Measurements from ENCODE around the gene NDNF. TPM values are rescaled to one million over a fixed set of nuclear protein-coding genes. Genes with fewer than 3 reads are reported as not detected.

Gene NDNF
- total and polyA plus RNA-seq, 4 donors = 0.08 to 3.7 (median 3.5) TPM; not detected in 1

DNA sequence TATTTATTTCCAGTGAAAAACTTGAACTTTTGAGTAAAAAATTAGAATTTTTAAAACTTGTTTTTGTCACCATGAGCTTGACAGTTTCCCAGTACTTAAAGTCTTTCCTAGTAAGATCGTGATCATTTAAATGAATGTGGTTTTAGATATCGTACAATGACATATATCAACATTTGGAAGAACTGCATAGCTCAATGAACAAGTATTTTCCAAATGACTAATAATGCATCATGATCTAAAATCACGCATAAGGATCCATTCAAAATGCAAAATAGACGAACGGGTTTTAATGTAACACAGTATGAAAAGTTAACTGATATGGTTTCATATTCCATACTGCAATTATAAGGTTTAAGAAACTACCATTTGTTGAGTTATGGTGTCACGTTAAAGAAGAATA, 4.1 kb upstream of the NDNF start:
- no peaks in the 10 kb centered on the region for H3K36me3 ChIP-seq (ENCODE audit: control insufficient read depth in 1 of 2, insufficient read depth in 2 of 2, low read length in 1 of 2)
- intact Hi-C loops (cut with DNase I) = no loop called here
- peaks cover 2% of the 10 kb centered on the region for H3K9me3 ChIP-seq (ENCODE audit: control insufficient read depth, low read length)
- no peaks in the 10 kb centered on the region for H3K4me1 ChIP-seq (ENCODE audit: control insufficient read depth in 1 of 2, insufficient read depth in 2 of 2, low read length in 2 of 2)
- no peak overlapping the region for H3K27ac ChIP-seq (ENCODE audit: low read depth in 1 of 2, low read length in 2 of 2)
- no peak overlapping the region for H3K4me3 ChIP-seq (ENCODE audit: low read length in 2 of 2)
- DNase-seq (no peak), ATAC-seq (ENCODE audit: low FRiP score) (no peak)
- H3K27me3 ChIP-seq (ENCODE audit: control insufficient read depth in 1 of 2, insufficient read depth in 2 of 2, low read length in 1 of 2) = no peaks in the 10 kb centered on the region
- 75 to 78% methylated on average over 6 of the region's 6 CpGs for WGBS, 2 donors

GRCh38 chr4:121073672-121074381, 1.5 kb upstream of the NDNF start:
- DNase-seq (no peak), ATAC-seq (ENCODE audit: low FRiP score) (no peak)
- intact Hi-C loops (cut with DNase I) = no loop called here
- no peaks in the 10 kb centered on the region for H3K36me3 ChIP-seq (ENCODE audit: control insufficient read depth in 1 of 2, insufficient read depth in 2 of 2, low read length in 1 of 2)
- no peaks in the 10 kb centered on the region for H3K4me1 ChIP-seq (ENCODE audit: control insufficient read depth in 1 of 2, insufficient read depth in 2 of 2, low read length in 2 of 2)
- 88 to 89% methylated on average over 5 of the region's 5 CpGs for WGBS, 2 donors
- peaks cover 2% of the 10 kb centered on the region for H3K9me3 ChIP-seq (ENCODE audit: control insufficient read depth, low read length)
- H3K27me3 ChIP-seq (ENCODE audit: control insufficient read depth in 1 of 2, insufficient read depth in 2 of 2, low read length in 1 of 2) = no peaks in the 10 kb centered on the region
- H3K4me3 ChIP-seq (ENCODE audit: low read length in 2 of 2) = no peak overlapping the region
- H3K27ac ChIP-seq (ENCODE audit: low read depth in 1 of 2, low read length in 2 of 2) = no peak overlapping the region

DNA sequence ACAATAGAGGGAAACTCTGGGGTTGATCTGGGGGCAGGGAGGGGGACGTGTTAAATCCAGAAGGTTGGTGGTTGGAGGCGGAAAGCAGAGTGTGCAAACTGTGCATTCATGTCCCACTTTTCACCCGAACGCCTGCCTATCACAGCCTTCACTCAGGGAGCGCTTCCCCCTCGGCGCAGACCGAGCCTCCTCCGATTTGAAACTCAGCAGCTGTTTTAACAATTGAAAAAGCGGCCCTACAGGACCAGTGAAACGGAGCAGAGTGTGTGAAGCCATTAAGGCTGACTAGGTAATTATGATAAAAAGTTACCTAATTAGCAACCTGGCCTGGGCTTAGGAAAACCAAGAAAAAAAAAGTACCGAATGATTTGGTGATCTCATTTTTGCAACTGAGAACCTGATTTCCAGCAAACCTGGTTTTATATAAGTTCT, 685 bp upstream of the NDNF start:
- Histone ChIP-seq H3K4me3 (ENCODE audit: low read length in 2 of 2) (peak overlapping the region in 1 of 2 donors; percentile 57), H3K27me3 (ENCODE audit: control insufficient read depth in 1 of 2, insufficient read depth in 2 of 2, low read length in 1 of 2) (no peaks in the 10 kb centered on the region), H3K36me3 (ENCODE audit: control insufficient read depth in 1 of 2, insufficient read depth in 2 of 2, low read length in 1 of 2) (no peaks in the 10 kb centered on the region), H3K9me3 (ENCODE audit: control insufficient read depth, low read length) (peaks cover 2% of the 10 kb centered on the region), H3K27ac (ENCODE audit: low read depth in 1 of 2, low read length in 2 of 2) (no peak overlapping the region), H3K4me1 (ENCODE audit: control insufficient read depth in 1 of 2, insufficient read depth in 2 of 2, low read length in 2 of 2) (no peaks in the 10 kb centered on the region)
- WGBS, 2 donors = 6 to 7% methylated on average over 12 of the region's 12 CpGs
- DNase-seq = peak in 1 of 2 donors; percentile 71
- intact Hi-C loops (cut with DNase I) = no loop called here
- peak; percentile 31 for ATAC-seq (ENCODE audit: low FRiP score)

- ATAC-seq (ENCODE audit: low FRiP score) (no peak), DNase-seq (peak in 1 of 2 donors; percentile 72)
- 1% methylated on average over 33 to 34 of the region's 34 CpGs for WGBS, 2 donors
- H3K4me1 ChIP-seq (ENCODE audit: control insufficient read depth in 1 of 2, insufficient read depth in 2 of 2, low read length in 2 of 2) = no peaks in the 10 kb centered on the region
- peak overlapping the region; percentile 10 to 57 for H3K4me3 ChIP-seq (ENCODE audit: low read length in 2 of 2)
- no peaks in the 10 kb centered on the region for H3K36me3 ChIP-seq (ENCODE audit: control insufficient read depth in 1 of 2, insufficient read depth in 2 of 2, low read length in 1 of 2)
- intact Hi-C loops (cut with DNase I) = no loop called here
- H3K27ac ChIP-seq (ENCODE audit: low read depth in 1 of 2, low read length in 2 of 2) = no peak overlapping the region
- H3K9me3 ChIP-seq (ENCODE audit: control insufficient read depth, low read length) = no peaks in the 10 kb centered on the region
- H3K27me3 ChIP-seq (ENCODE audit: control insufficient read depth in 1 of 2, insufficient read depth in 2 of 2, low read length in 1 of 2) = no peaks in the 10 kb centered on the region
Measured at GRCh38 chr4:121071640-121072223, 603 bp downstream of the NDNF start.

GRCh38 chr4:121070696-121071639, 1.4 kb downstream of the NDNF start:
- H3K4me1 ChIP-seq (ENCODE audit: control insufficient read depth in 1 of 2, insufficient read depth in 2 of 2, low read length in 2 of 2) = no peaks in the 10 kb centered on the region
- no peaks in the 10 kb centered on the region for H3K27me3 ChIP-seq (ENCODE audit: control insufficient read depth in 1 of 2, insufficient read depth in 2 of 2, low read length in 1 of 2)
- intact Hi-C loops (cut with DNase I) = no loop called here
- no peaks in the 10 kb centered on the region for H3K36me3 ChIP-seq (ENCODE audit: control insufficient read depth in 1 of 2, insufficient read depth in 2 of 2, low read length in 1 of 2)
- ATAC-seq (ENCODE audit: low FRiP score) = peak; percentile 58
- no peak overlapping the region for H3K27ac ChIP-seq (ENCODE audit: low read depth in 1 of 2, low read length in 2 of 2)
- peak overlapping the region; percentile 10 to 57 for H3K4me3 ChIP-seq (ENCODE audit: low read length in 2 of 2)
- H3K9me3 ChIP-seq (ENCODE audit: control insufficient read depth, low read length) = no peaks in the 10 kb centered on the region
- DNase-seq = peak; percentile 60 to 82
- 8 to 9% methylated on average over 64 of the region's 64 CpGs for WGBS, 2 donors

DNA sequence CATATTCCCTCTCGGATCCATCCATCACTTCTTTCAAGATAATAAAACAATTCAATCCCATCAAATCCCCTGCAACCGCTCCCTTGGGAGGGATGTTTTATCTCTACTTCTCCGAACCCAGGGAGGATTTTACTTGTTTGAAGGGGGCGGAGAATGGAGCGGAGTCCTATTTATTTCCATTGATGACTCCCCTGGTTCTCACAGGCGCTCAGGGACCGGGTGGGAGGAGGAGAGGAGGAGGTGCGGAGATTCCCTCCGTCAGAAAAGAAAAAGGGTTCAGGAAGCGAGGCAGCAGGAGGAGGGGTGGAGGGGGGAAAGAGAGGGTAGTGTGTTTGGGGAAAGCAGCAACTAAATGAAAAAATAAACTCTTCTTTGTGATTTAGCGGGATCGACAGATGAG, 2.1 kb downstream of the NDNF start:
- DNase-seq (no peak), ATAC-seq (ENCODE audit: low FRiP score) (no peak)
- Histone ChIP-seq H3K27ac (ENCODE audit: low read depth in 1 of 2, low read length in 2 of 2) (no peak overlapping the region), H3K27me3 (ENCODE audit: control insufficient read depth in 1 of 2, insufficient read depth in 2 of 2, low read length in 1 of 2) (no peaks in the 10 kb centered on the region), H3K36me3 (ENCODE audit: control insufficient read depth in 1 of 2, insufficient read depth in 2 of 2, low read length in 1 of 2) (no peaks in the 10 kb centered on the region), H3K4me1 (ENCODE audit: control insufficient read depth in 1 of 2, insufficient read depth in 2 of 2, low read length in 2 of 2) (no peaks in the 10 kb centered on the region), H3K9me3 (ENCODE audit: control insufficient read depth, low read length) (no peaks in the 10 kb centered on the region), H3K4me3 (ENCODE audit: low read length in 2 of 2) (no peak overlapping the region)
- intact Hi-C loops (cut with DNase I) = no loop called here
- 91 to 94% methylated on average over 12 of the region's 12 CpGs for WGBS, 2 donors

DNA sequence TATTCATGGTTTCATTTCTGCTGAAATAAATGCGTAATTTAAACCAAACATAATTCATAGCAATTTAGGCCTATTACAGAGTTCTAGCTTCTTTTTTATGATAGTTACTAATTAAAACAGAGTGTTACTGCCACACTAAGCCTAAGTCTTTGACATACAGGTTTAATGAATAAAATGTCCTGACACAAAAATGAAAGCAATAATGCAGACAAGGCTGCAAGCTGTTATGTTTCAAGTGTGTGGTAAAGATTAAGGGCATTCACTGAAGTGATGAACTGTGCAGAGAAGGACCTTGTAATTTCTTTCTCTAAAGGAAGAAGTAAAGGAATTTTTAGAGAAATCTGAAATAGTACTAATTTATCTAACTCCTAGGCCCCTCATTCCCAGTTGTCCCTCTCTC, 2.9 kb downstream of the NDNF start:
- no peaks in the 10 kb centered on the region for H3K36me3 ChIP-seq (ENCODE audit: control insufficient read depth in 1 of 2, insufficient read depth in 2 of 2, low read length in 1 of 2)
- no peak for ATAC-seq (ENCODE audit: low FRiP score)
- H3K4me1 ChIP-seq (ENCODE audit: control insufficient read depth in 1 of 2, insufficient read depth in 2 of 2, low read length in 2 of 2) = no peaks in the 10 kb centered on the region
- DNase-seq = no peak
- H3K27me3 ChIP-seq (ENCODE audit: control insufficient read depth in 1 of 2, insufficient read depth in 2 of 2, low read length in 1 of 2) = no peaks in the 10 kb centered on the region
- WGBS, 2 donors = 90 to 92% methylated on average over 1 of the region's 1 CpG
- H3K4me3 ChIP-seq (ENCODE audit: low read length in 2 of 2) = no peak overlapping the region
- intact Hi-C loops (cut with DNase I) = no loop called here
- no peaks in the 10 kb centered on the region for H3K9me3 ChIP-seq (ENCODE audit: control insufficient read depth, low read length)
- H3K27ac ChIP-seq (ENCODE audit: low read depth in 1 of 2, low read length in 2 of 2) = no peak overlapping the region

DNA sequence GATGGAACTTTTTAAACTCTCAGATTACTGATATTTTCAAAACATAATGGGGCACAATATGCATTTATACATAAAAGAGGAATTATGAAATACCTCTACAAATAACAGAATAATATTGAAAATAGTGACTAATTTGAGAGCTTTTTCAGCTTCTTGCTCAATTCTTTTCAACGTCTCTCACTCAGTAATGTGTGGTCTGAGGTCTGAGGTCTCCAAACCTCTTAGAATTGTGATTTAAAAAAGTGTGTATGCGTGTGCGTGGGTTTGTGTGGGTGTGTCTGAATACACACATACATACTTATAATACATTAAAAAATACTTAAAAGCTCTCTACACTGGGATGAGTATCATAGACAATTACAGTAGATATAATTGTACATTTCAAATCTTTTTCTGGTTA, 7.9 kb downstream of the NDNF start:
- ATAC-seq (ENCODE audit: low FRiP score) (no peak), DNase-seq (no peak)
- intact Hi-C loops (cut with DNase I) = no loop called here
- H3K9me3 ChIP-seq (ENCODE audit: control insufficient read depth, low read length) = no peaks in the 10 kb centered on the region
- no peak overlapping the region for H3K27ac ChIP-seq (ENCODE audit: low read depth in 1 of 2, low read length in 2 of 2)
- no peaks in the 10 kb centered on the region for H3K27me3 ChIP-seq (ENCODE audit: control insufficient read depth in 1 of 2, insufficient read depth in 2 of 2, low read length in 1 of 2)
- H3K36me3 ChIP-seq (ENCODE audit: control insufficient read depth in 1 of 2, insufficient read depth in 2 of 2, low read length in 1 of 2) = no peaks in the 10 kb centered on the region
- H3K4me1 ChIP-seq (ENCODE audit: control insufficient read depth in 1 of 2, insufficient read depth in 2 of 2, low read length in 2 of 2) = no peaks in the 10 kb centered on the region
- 83 to 90% methylated on average over 3 of the region's 3 CpGs for WGBS, 2 donors
- no peak overlapping the region for H3K4me3 ChIP-seq (ENCODE audit: low read length in 2 of 2)

Measured in aorta (tissue), 5 donors.